Endothelial cell of umbilical vein (primary cell): ENCODE results near the gene ELMO2. TPM values are rescaled to one million over a fixed set of nuclear protein-coding genes. Genes with fewer than 3 reads are reported as not detected.

Source experiments
- BruUV-seq: library from RNA; stranded (reverse); fragments of 400-500 nt; replicated peaks from 2 replicates; lab custom pipeline; 2021; lab: Mats Ljungman, UMichigan
- CTCF ChIA-PET: fragments of 300-600, 350-600 bp; sonication (Branson Sonifier 250); formaldehyde crosslinking; loops from one replicate; lab custom pipeline; 2021; ENCODE audit warnings: antibody characterized with exemption, inconsistent platforms; lab: Charles Lee
- POLR2A ChIA-PET: fragments of 300-600, 350-600 bp; sonication (Branson Sonifier 250); formaldehyde crosslinking; loops from one replicate; lab custom pipeline; 2021; ENCODE audit warnings: antibody characterized with exemption, inconsistent platforms; lab: Charles Lee
- DNase-seq: peaks from one replicate; pipeline ENCODE4 v3.0.0-alpha.2; 2011; ENCODE audit warnings: low read depth, low spot score
- FAIRE-seq: peaks from 2 replicates; lab custom pipeline; 2011; peaks lifted over from hg19 to GRCh38; lab: Jason Lieb, UNC
- H2AFZ ChIP-seq: 2 replicates; pipeline ENCODE4 v1.6.0; 2012; ENCODE audit warnings: low read depth, low read length, control low read depth, inconsistent platforms
- H3K27ac ChIP-seq: 2 replicates; pipeline ENCODE4 v1.5.1; 2011; ENCODE audit warnings: low read depth, mild to moderate bottlenecking, control low read depth, low read length, moderate library complexity; ENCODE audit not compliant: insufficient read depth
- H3K27me3 ChIP-seq, 2 experiments: 2 replicates each; pipeline versions ENCODE4 v1.6.0 to v1.6.1; 2011; ENCODE audit warnings: low read length in 2 of 2, mixed read lengths in 1 of 2; ENCODE audit not compliant: control insufficient read depth in 2 of 2, insufficient read depth in 2 of 2
- H3K36me3 ChIP-seq, 2 experiments: 2 replicates in 1 of 2; 3 replicates in 1 of 2; pipeline ENCODE4 v1.5.1; 2011; ENCODE audit warnings: low read length in 2 of 2, mild to moderate bottlenecking in 1 of 2, moderate library complexity in 1 of 2; ENCODE audit not compliant: control insufficient read depth in 2 of 2, insufficient read depth in 2 of 2; ENCODE audit errors: extremely low read depth in 1 of 2
- H3K4me1 ChIP-seq: 3 replicates; pipeline ENCODE4 v1.5.1; 2011; ENCODE audit warnings: mild to moderate bottlenecking, low read length; ENCODE audit not compliant: control insufficient read depth, insufficient read depth; ENCODE audit errors: extremely low read depth
- H3K4me2 ChIP-seq: 2 replicates; pipeline ENCODE4 v1.6.1; 2011; ENCODE audit warnings: low read length, control low read depth, mixed read lengths; ENCODE audit not compliant: insufficient read depth
- H3K4me3 ChIP-seq, 3 experiments: fragments of 200-600 bp in 1 of 3; sonication (generic), shearing (Covaris generic) in 1 of 3; replicated peaks in 1 of 3; 2 replicates each; pipeline ENCODE4 v1.5.1; 2011 to 2016; ENCODE audit warnings: control low read depth in 3 of 3, low read length in 3 of 3, mild to moderate bottlenecking in 2 of 3, inconsistent platforms in 1 of 3, low read depth in 1 of 3, moderate library complexity in 1 of 3; ENCODE audit not compliant: insufficient read depth in 1 of 3
- H3K79me2 ChIP-seq: 2 replicates; pipeline ENCODE4 v1.6.0; 2012; ENCODE audit warnings: low read length, inconsistent platforms; ENCODE audit not compliant: control insufficient read depth, insufficient read depth
- H3K9ac ChIP-seq: replicated peaks from 2 replicates; pipeline ENCODE3; 2011; ENCODE audit warnings: low read length, control low read depth; ENCODE audit not compliant: insufficient read depth; ENCODE audit errors: extremely low read depth
- H3K9me1 ChIP-seq: replicated peaks from 3 replicates; pipeline ENCODE4 v1.6.0; 2011; ENCODE audit warnings: mild to moderate bottlenecking, low read length; ENCODE audit not compliant: control insufficient read depth, insufficient read depth; ENCODE audit errors: extremely low read depth
- H3K9me3 ChIP-seq: replicated peaks from 2 replicates; pipeline ENCODE4 v1.5.1; 2012; ENCODE audit warnings: low read length, inconsistent platforms; ENCODE audit not compliant: control insufficient read depth, insufficient read depth
- H4K20me1 ChIP-seq: replicated peaks from 2 replicates; pipeline ENCODE3; 2011; ENCODE audit warnings: mild to moderate bottlenecking, low read length; ENCODE audit not compliant: control insufficient read depth, insufficient read depth; ENCODE audit errors: extremely low read depth
- CTCF ChIP-seq, 2 donors: IDR thresholded peaks; 1 replicate in 1 of 2; 2 replicates in 1 of 2; pipeline ENCODE4 v1.5.1; 2011; ENCODE audit warnings: low read length in 2 of 2, mild to moderate bottlenecking in 2 of 2, moderate library complexity in 2 of 2, control low read depth in 1 of 2, inconsistent platforms in 1 of 2, low read depth in 1 of 2; ENCODE audit not compliant: insufficient read depth in 1 of 2; ENCODE audit errors: extremely low read depth in 1 of 2
- EZH2 ChIP-seq: IDR thresholded peaks from 2 replicates; pipeline ENCODE4 v1.6.1; 2012; ENCODE audit warnings: borderline replicate concordance, low read depth, mild to moderate bottlenecking, moderate library complexity, low read length, inconsistent platforms; ENCODE audit not compliant: severe bottlenecking
- FOS ChIP-seq: IDR thresholded peaks from 2 replicates; pipeline ENCODE4 v1.6.1; 2011; ENCODE audit warnings: mild to moderate bottlenecking, low read length, moderate library complexity, borderline replicate concordance; ENCODE audit not compliant: insufficient read depth
- GATA2 ChIP-seq: IDR thresholded peaks from 2 replicates; pipeline ENCODE4 v1.7.0; 2011; ENCODE audit warnings: low read depth, mild to moderate bottlenecking, moderate library complexity, mixed read lengths, low read length; ENCODE audit not compliant: insufficient read length, insufficient read depth
- JUN ChIP-seq: IDR thresholded peaks from 2 replicates; pipeline ENCODE4 v1.6.1; 2011; ENCODE audit warnings: borderline replicate concordance, low read depth; ENCODE audit not compliant: insufficient read length, insufficient read depth
- MAX ChIP-seq: IDR thresholded peaks from 2 replicates; pipeline ENCODE4 v1.6.1; 2011; ENCODE audit not compliant: insufficient read depth, insufficient read length
- MYC ChIP-seq: IDR thresholded peaks from one replicate; pipeline ENCODE4 v1.6.1; 2011; ENCODE audit warnings: mild to moderate bottlenecking, low read depth, low read length
- POLR2A ChIP-seq: IDR thresholded peaks from 2 replicates; pipeline ENCODE4 v1.6.1; 2012; ENCODE audit warnings: low read depth, mild to moderate bottlenecking, control low read depth, low read length
- POLR2AphosphoS5 ChIP-seq: IDR thresholded peaks from 2 replicates; pipeline ENCODE4 v1.6.1; 2012; ENCODE audit warnings: low read depth, mild to moderate bottlenecking, control low read depth, low read length, moderate library complexity; ENCODE audit not compliant: insufficient read depth
- dilution Hi-C: fragments of 300-500 bp; cut with MboI; formaldehyde crosslinking; loops from one replicate; pipeline ENCODE4 v1.15.0; 2019; ENCODE audit warnings: low sequenced_read_pairs; ENCODE audit not compliant: extremely low pct_ligation_motif_present
- intact Hi-C: fragments of 100-400 bp; cut with micrococcal nuclease; formaldehyde crosslinking; loops from one replicate; pipeline ENCODE4 v1.10.0; 2022
- polyA plus RNA-seq, 4 experiments: library from polyadenylated mRNA; depleted of rRNA in 3 of 4; stranded (reverse) in 3 of 4; unstranded in 1 of 4; fragments of >200 nt; gene quantifications; 2 replicates each; pipeline versions ENCODE4 v1.2.1 to v1.2.3, GENCODE V29; 2011 to 2012; ENCODE audit warnings: missing spikeins in 1 of 4
- total RNA-seq: library from RNA; stranded (reverse); gene quantifications from 2 replicates; pipeline ENCODE4 v1.2.3, GENCODE V29; 2021

ELMO2 gene
- total and polyA plus RNA-seq, 2 donors (not counting 3 experiments of a cell fraction or from before 2014, with no cell fraction given), result 35.1 to 43.5 TPM

- POLR2A ChIA-PET, result no interaction called here
- intact Hi-C loops, result no loop called here
Measured at GRCh38 chr20:46336735-46337134, 69.7 kb downstream of the ELMO2 start.

GRCh38 chr20:46334303-46334904 is 72.0 kb downstream of the ELMO2 start:
- ChIA-PET CTCF (interaction anchor here (1.2 to 1.4 kb wide), 2 partner anchors 28 to 201 kb away, joined by 3 to 6 read pairs; no protein-coding TSS in a partner anchor), POLR2A (no interaction called here)
- Histone ChIP-seq H3K9me3 (no peaks in the 10 kb centered on the region), H3K4me2 (no peak overlapping the region), H3K79me2 (no peaks in the 10 kb centered on the region), H3K36me3 (no peaks in the 10 kb centered on the region), H3K9me1 (no peaks in the 10 kb centered on the region), H3K4me3 (no peak overlapping the region), H4K20me1 (no peaks in the 10 kb centered on the region), H3K4me1 (no peaks in the 10 kb centered on the region), H3K9ac (no peak overlapping the region), H2AFZ (no peak overlapping the region), H3K27ac (no peak overlapping the region), H3K27me3 (peaks cover 8 to 11% of the 10 kb centered on the region in 2 experiments)
- FAIRE-seq, result no peak
- dilution Hi-C loops, result no loop called here
- no TSS peak for BruUV-seq
- DNase-seq, result no peak
- intact Hi-C loops, result no loop called here
- no peak for TF ChIP-seq POLR2A
- TF ChIP-seq CTCF (IDR thresholded peaks at IDR 0.05; ENCODE audit: extremely low read depth in 1 of 2, insufficient read depth in 1 of 2, low read depth in 1 of 2, low read length in 2 of 2), result no peak
- TF ChIP-seq MYC, result no peak
- no peak for TF ChIP-seq JUN
- TF ChIP-seq POLR2AphosphoS5, result no peak
- TF ChIP-seq GATA2, result no peak
- no peak for TF ChIP-seq FOS

More at GRCh38 chr20:46336735-46337134, 69.7 kb downstream of the ELMO2 start:
- no peaks in the 10 kb centered on the region for H3K9me1 ChIP-seq
- no peaks in the 10 kb centered on the region for H3K4me1 ChIP-seq
- FAIRE-seq, result no peak
- peaks cover 11% of the 10 kb centered on the region in 2 experiments for H3K27me3 ChIP-seq
- H3K9me3 ChIP-seq, result no peaks in the 10 kb centered on the region
- H3K36me3 ChIP-seq, result no peaks in the 10 kb centered on the region
- no peak overlapping the region for H3K27ac ChIP-seq
- BruUV-seq, result no TSS peak
- TF ChIP-seq POLR2A, result no peak
- no peak for TF ChIP-seq JUN
- no peak for TF ChIP-seq POLR2AphosphoS5
- TF ChIP-seq GATA2, result no peak
- no peak for TF ChIP-seq EZH2
- TF ChIP-seq FOS, result no peak
- no peak for TF ChIP-seq MAX
- H2AFZ ChIP-seq, result no peak overlapping the region
- H3K9ac ChIP-seq, result no peak overlapping the region
- H3K4me3 ChIP-seq, result no peak overlapping the region
- DNase-seq, result no peak
- no peaks in the 10 kb centered on the region for H4K20me1 ChIP-seq
- dilution Hi-C loops, result no loop called here
- CTCF ChIA-PET, result interaction anchor here (0.8 to 1.5 kb wide), 3 partner anchors 11 to 30 kb away, joined by 3 to 8 read pairs (median 4); no protein-coding TSS in a partner anchor
- no peaks in the 10 kb centered on the region for H3K79me2 ChIP-seq
- H3K4me2 ChIP-seq, result no peak overlapping the region
